Fibroblast of skin of left biceps (primary cell): Measurements from ENCODE around the gene ANKS1A.
A peak's percentile ranks its signal among the peaks of the same experiment; 100 is the strongest.
"Not testable (repeated sequence)": the region's sequence is repeated elsewhere in the genome, so short reads cannot be mapped to it uniquely, and the experiment has no call there.

Experiments used
- DNase-seq, 2 experiments: peaks; one replicate each; pipeline ENCODE4 v3.0.0-alpha.2; 2013; ENCODE audit warnings: low read depth in 2 of 2

Gene ANKS1A

GRCh38 chr6:34920097-34920496 is 31.0 kb downstream of the ANKS1A start:
- DNase-seq: no peak

DNA sequence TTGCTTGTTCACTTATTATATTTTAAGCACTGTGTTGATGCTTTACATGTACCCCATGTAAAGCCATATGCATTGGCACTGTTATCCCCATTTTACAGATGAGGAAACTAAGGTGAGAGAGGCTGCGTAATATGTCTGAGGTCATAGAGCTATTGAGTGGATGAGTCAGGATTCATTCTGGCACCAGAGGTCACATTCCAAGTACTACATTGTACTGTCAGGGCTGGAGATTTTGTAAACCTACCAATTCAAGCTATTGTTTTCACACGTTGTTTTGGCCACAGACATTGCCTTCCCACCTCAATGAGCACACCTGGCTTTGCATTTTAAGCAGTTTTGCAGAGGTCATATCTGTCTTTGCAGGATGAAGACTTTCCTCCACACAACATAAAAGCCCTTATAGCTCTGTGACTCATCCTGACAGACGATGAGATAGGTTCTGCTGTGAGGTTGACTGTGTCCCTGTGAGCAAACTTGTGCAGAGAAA is 33.2 kb downstream of the ANKS1A start:
- no peak for DNase-seq

DNA sequence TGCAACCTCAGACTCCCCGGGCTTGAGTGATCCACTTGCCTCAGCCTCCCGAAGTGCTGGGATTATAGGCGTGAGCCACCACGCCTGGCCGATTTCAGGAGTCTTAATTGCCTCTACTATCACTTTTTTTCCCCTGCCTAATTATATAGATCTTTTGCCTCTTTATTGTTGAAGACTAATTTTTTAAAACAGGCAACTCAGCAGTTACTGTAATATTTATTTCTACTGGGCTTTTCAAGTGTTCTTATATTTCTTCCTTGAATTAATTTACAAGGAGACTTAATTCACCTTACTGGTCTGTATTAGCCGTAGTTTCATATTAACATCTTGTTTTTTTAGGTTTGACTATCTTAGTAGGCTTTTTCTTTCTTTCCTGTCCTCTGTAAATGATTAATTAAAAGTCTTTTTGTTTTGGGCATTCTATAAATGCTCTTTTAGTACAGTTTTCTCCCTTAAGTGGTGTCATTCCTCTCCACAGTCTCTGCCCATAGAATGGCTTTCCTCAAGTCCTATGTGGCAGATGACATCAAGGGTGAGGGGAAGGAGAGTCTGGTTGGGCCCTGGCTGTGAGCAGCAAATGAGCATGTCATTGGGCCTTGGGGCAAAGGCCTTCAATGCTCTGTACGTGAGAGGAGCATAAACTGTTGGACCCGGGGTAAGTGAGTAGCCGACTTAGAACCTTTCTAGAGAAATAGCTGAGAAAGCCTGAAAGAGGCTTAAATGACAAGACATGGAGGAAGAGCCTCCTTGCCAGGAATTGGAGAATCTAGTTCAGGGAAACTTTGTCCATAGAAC is 36.0 kb downstream of the ANKS1A start:
- DNase-seq: no peak

- no peak for DNase-seq
These were observed 37.6 kb downstream of the ANKS1A start for GRCh38 chr6:34926655-34927054.

DNA sequence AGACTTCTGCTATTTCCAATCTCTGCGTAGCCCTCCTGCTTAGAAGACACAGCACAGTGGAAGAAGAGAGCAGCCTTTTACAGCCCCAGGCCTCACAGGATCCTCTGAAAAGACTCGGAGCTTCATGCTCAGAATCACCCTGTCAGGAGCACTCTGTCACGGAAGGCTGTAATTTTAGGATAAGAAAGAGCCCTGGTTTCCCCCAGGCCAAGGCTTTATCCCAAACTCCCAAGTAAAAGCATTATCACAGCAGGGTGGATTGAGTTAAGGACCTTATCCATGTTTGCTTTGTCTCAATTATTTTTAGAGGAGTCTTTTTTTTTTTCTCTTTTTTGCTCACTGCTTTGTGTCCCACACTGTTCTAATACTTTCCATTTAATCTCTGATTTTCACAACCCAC is 39.2 kb downstream of the ANKS1A start:
- no peak for DNase-seq

DNA sequence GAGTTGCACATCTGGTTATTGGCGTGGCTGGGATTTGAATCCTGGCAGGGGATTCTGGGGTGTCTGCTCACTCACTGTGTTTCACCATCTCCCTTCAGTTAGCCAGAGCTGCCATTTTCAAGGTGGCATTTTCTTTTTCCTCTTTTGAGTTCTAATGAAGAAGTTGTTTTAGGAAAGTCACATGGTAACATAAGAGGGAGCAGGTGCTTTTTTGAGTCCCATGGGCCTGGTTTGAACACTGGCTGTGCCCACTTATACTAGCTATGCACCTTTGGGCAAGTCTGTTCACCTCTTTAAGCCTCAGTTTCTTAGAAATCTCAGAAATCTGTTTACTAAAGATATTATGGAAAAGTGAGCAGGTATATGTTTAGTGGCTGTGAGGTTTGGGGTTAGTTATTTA is 39.6 kb downstream of the ANKS1A start:
- DNase-seq: no peak

DNA sequence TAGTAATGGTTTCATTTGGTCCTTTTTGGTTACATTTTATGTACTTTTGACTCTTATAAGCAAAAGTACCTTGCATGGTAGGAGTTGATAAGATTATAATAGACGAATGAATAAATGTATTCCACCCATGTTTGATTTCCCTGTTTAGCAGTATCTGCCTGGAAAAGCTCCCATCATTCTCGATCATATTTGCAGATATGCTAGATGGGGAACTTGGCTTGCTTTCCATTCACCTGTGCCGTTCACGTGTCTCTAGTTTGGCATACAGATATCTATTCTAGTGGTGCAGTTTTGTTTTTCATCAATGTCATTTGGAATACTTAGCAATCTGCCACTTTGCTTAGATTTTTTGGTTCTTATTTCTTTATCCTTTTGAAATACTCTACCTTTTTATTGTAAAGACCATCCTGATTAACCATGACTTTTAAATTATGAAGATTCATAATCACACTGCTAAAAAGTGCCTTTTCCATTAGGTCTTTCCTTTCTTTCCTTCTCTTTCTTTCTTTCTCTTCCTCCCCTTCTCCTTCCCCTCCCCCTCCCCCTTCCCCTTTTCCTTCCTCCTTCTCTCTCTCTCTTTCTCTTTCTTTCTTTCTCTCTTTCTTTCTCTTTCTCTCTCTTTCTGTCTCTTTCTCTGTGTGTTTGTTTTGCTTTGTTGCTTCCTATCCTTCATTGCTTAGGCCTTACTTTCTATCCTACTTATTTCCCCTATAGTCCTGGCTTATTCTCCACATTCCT is 40.4 kb downstream of the ANKS1A start:
- DNase-seq: no peak

DNA sequence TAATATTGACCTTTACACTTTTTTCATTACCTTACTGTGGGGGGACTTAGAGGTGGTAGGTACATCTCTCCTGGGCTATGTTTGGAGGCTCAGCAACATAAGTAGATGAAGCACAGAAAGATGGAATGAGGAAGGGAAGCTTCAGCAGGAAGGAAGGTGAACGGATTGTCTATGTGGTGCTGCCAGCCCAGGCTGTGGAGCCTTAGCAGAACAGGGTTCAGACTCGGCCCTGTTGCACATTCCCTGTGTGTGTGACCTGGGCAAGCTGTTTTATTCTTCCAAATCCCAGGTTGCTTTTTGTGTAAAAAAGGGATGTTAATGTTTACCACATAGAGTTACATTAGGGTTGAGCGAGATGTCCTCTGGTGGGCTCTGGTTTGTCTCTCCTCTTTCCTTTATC is 41.2 kb downstream of the ANKS1A start:
- DNase-seq: no peak

- not testable (repeated sequence) for DNase-seq
These were observed 43.1 kb downstream of the ANKS1A start for GRCh38 chr6:34932202-34932601.

- peak; percentile 60 to 64 for DNase-seq
These were observed 45.5 kb downstream of the ANKS1A start for GRCh38 chr6:34934516-34934915.

GRCh38 chr6:34938268-34938667 is 49.2 kb downstream of the ANKS1A start:
- DNase-seq: no peak

DNA sequence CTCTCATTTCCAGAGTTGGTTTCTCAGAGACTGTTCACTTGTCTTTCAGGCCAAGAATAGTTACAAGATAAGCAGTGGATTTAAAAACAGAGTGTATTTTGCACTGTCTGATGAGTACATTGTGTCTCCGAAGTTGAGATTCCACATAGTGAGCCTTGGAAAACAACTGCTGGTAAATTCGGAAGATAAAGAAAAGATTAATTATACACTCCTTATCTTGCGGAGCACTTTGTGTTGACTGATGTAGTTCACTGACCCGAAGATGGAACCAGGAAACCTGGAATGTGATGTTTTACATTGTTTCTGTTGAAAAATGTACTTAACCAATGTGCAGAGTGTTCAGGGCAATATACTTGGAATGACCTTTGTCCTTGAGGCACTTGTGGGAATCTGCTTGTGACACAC is 51.0 kb downstream of the ANKS1A start:
- DNase-seq: no peak

- no peak for DNase-seq
These were observed 52.4 kb downstream of the ANKS1A start for GRCh38 chr6:34941421-34941820.

DNA sequence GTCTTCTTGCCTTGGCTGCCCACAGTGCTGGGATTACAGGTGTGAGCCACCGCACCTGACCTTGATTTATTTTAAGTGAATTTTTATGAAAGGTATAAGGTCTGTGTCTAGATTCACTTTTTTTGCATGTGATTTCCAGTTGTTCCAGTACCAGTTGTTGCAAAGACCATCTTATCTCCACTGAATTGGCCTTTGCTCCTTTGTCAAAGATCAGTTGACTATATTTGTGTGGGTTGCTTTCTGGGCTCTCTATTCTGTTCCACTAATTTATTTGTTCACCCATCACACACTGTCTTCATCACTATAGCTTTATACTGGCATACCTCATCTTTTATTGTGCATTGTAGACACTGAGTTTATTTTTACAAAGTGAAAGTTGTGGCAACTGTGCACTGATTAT is 56.3 kb downstream of the ANKS1A start:
- no peak for DNase-seq

GRCh38 chr6:34947561-34947960 is 58.5 kb downstream of the ANKS1A start:
- no peak for DNase-seq

DNA sequence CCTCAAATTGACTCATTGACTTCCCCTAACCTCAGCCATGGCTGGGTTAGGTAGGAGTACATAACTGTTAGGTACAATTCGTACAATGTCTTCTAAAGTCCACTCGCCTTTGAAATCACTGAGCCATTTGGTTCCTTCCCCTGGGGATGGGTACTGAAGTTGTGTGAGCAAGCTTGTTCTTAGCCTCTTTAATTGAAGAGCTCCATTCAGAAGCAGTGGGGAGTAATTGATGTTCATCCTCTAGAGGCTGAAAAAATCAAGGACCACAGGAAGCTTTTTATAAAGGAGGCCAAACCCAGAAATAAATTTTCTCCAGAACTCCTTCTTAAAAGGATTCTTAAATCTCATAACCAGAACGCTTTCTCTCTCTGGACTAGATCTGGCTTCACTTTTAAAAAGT is 60.6 kb downstream of the ANKS1A start:
- DNase-seq: no peak

- no peak for DNase-seq
These were observed 61.8 kb downstream of the ANKS1A start for GRCh38 chr6:34950849-34951248.

GRCh38 chr6:34951731-34952130 is 62.7 kb downstream of the ANKS1A start:
- DNase-seq: no peak

- no peak for DNase-seq
These were observed 64.3 kb downstream of the ANKS1A start for GRCh38 chr6:34953061-34954025.

DNA sequence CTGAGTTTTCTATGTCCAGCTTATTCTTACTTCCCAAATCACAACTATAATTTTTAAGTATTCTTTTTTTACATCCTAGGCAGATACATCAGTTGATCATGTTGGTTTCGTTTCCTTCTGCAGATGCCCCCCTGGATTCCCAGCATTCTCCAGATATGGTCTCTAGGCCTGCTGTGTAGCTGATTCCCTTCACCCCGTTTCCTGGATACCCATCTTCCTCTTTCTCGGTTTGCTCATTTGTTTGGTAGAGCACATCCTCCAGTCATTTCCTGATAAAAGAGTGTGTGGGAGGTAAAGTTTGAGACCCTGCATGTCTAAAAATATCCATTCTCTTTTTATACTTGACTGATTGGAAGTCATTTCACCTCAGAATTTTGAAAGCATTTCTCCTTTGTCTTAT is 66.4 kb downstream of the ANKS1A start:
- DNase-seq: no peak

DNA sequence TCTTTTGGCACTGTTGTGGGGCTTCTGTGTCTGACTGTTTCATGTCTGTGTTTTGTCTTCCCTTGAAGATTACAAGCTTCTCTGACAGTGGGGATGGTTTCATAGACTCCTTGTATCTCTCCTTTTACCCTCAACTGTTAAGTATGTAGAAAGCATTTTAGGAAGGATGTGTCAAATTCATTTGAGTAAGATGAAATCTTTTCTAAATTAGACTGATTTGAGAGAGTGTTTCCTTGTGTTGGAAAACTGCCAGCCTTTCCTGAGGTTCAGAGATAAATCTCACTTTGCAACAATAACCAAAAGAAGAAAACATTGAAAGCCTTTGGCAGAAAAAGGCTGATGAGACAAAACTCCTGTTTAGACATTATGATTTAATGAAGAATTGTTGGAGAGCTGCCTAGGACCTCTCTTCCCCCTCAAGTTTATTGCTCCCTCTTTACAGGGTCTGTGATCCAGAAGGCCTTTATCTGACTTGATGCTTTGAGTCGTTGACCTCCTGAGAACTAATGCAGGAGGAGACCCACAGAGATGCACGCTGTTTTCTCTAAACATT is 68.3 kb downstream of the ANKS1A start:
- DNase-seq: no peak

DNA sequence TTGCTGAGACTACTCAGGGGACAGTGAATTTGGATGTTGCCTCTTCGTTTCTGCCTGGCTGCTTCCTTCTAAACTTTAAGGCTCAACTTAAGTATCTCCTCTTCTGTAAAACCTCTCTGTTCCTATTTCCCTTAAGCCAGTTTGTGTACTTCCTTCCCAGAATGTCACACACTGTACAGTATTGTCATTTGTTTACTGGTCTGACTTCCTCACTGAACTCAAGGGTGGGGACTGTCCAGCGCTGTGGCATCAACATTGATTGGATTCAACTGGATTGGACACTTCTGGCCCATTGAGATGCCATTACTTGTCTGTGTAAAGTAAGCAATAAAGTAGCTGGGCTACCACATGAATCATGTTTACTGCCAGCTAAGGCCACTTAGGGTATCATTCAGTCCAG is 69.7 kb downstream of the ANKS1A start:
- DNase-seq: no peak
